Left kidney (tissue), 8 donors: ENCODE results near the gene C1RL. TPM values are rescaled to one million over a fixed set of nuclear protein-coding genes. Genes with fewer than 3 reads are reported as not detected.

Experiments used
- DNase-seq: peaks from one replicate; pipeline ENCODE4 v3.0.0-alpha.2; 2013
- long read RNA-seq, 8 donors: transcript quantifications; one replicate each; lab custom pipeline, GENCODE V29; 2026
- polyA plus RNA-seq: library from polyadenylated mRNA; unstranded; fragments of 120-200 nt; gene quantifications from one replicate; pipeline ENCODE4 v1.2.1, GENCODE V29; 2013; ENCODE audit not compliant: insufficient read length

The C1RL gene
- polyA plus RNA-seq: 46.0 TPM
- long read RNA-seq, donor 1, partial matches to known transcripts: 0 of 4 reads
- long read RNA-seq, donor 1, other reads (novel, unspliced or antisense): 0 of 4 reads
- long read RNA-seq, donor 2, partial matches to known transcripts: 6 of 13 reads
- long read RNA-seq, donor 2, other reads (novel, unspliced or antisense): 0 of 13 reads
- long read RNA-seq, donor 3, partial matches to known transcripts: 0 of 10 reads
- long read RNA-seq, donor 3, other reads (novel, unspliced or antisense): 0 of 10 reads
- long read RNA-seq, donor 4, partial matches to known transcripts: 0 of 4 reads
- long read RNA-seq, donor 4, other reads (novel, unspliced or antisense): 0 of 4 reads
- long read RNA-seq, donor 5, transcript C1RL-201 (6 exons, 3,394 nt): major isoform, 6 of 9 reads
- long read RNA-seq, donor 5, partial matches to known transcripts: 0 of 9 reads
- long read RNA-seq, donor 5, other reads (novel, unspliced or antisense): 0 of 9 reads
- long read RNA-seq, donor 6, partial matches to known transcripts: 57 of 63 reads
- long read RNA-seq, donor 6, other reads (novel, unspliced or antisense): 0 of 63 reads
- long read RNA-seq, donor 7, transcript C1RL-207 (2 exons, 354 nt): minor isoform, 6 of 16 reads
- long read RNA-seq, donor 7, transcript C1RL-201 (6 exons, 3,394 nt): major isoform, 7 of 16 reads
- long read RNA-seq, donor 7, partial matches to known transcripts: 0 of 16 reads
- long read RNA-seq, donor 7, other reads (novel, unspliced or antisense): 0 of 16 reads
- long read RNA-seq, donor 8, partial matches to known transcripts: 0 of 3 reads
- long read RNA-seq, donor 8, other reads (novel, unspliced or antisense): 0 of 3 reads

GRCh38 chr12:7108796-7109571 lies at the start of gene C1RL:
Gene C1RL, minus strand, starts transcription at chr12:7109214. Its CDS starts 34 bp downstream, at chr12:7109180.
- DNase-seq: peak; percentile 87

- DNase-seq: no peak
Observed at GRCh38 chr12:7157391-7157790, 48.4 kb upstream of the C1RL start.

GRCh38 chr12:7156259-7157197 lies 47.5 kb upstream of the C1RL start:
- no peak for DNase-seq

- DNase-seq: no peak
Observed at GRCh38 chr12:7155471-7156034, 46.5 kb upstream of the C1RL start.

- DNase-seq: no peak
Observed at GRCh38 chr12:7154901-7155470, 46.0 kb upstream of the C1RL start.

GRCh38 chr12:7154042-7154441 lies 45.0 kb upstream of the C1RL start:
- no peak for DNase-seq

GRCh38 chr12:7152818-7153217 lies 43.8 kb upstream of the C1RL start:
- DNase-seq: no peak

- DNase-seq: no peak
Observed at GRCh38 chr12:7151532-7151931, 42.5 kb upstream of the C1RL start.

GRCh38 chr12:7150841-7151240 lies 41.8 kb upstream of the C1RL start:
- no peak for DNase-seq

GRCh38 chr12:7150356-7150755 lies 41.3 kb upstream of the C1RL start:
- no peak for DNase-seq

GRCh38 chr12:7146906-7147305 lies 37.9 kb upstream of the C1RL start:
- no peak for DNase-seq

- no peak for DNase-seq
Observed at GRCh38 chr12:7146228-7146627, 37.2 kb upstream of the C1RL start.

GRCh38 chr12:7145671-7146070 lies 36.7 kb upstream of the C1RL start:
- DNase-seq: no peak

- no peak for DNase-seq
Observed at GRCh38 chr12:7144414-7145120, 35.6 kb upstream of the C1RL start.

GRCh38 chr12:7143564-7143963 lies 34.5 kb upstream of the C1RL start:
- DNase-seq: no peak

GRCh38 chr12:7142809-7143465 lies 33.9 kb upstream of the C1RL start:
- DNase-seq: no peak

GRCh38 chr12:7142056-7142644 lies 33.1 kb upstream of the C1RL start:
- no peak for DNase-seq

GRCh38 chr12:7141351-7142005 lies 32.5 kb upstream of the C1RL start:
- no peak for DNase-seq
